ENCODE results near the gene GNAS-AS1.

- TF ChIP-seq, protein P1, sequence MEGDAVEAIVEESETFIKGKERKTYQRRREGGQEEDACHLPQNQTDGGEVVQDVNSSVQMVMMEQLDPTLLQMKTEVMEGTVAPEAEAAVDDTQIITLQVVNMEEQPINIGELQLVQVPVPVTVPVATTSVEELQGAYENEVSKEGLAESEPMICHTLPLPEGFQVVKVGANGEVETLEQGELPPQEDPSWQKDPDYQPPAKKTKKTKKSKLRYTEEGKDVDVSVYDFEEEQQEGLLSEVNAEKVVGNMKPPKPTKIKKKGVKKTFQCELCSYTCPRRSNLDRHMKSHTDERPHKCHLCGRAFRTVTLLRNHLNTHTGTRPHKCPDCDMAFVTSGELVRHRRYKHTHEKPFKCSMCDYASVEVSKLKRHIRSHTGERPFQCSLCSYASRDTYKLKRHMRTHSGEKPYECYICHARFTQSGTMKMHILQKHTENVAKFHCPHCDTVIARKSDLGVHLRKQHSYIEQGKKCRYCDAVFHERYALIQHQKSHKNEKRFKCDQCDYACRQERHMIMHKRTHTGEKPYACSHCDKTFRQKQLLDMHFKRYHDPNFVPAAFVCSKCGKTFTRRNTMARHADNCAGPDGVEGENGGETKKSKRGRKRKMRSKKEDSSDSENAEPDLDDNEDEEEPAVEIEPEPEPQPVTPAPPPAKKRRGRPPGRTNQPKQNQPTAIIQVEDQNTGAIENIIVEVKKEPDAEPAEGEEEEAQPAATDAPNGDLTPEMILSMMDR (conservative IDR thresholded peaks at IDR 0.05; ENCODE audit: low read depth in 2 of 2): no peak
- no peak for TF ChIP-seq CREB1 (CRISPR knock-in tag; IDR thresholded peaks at IDR 0.05; ENCODE audit: low read depth)
- TF ChIP-seq ZNF114 (CRISPR knock-in tag; IDR thresholded peaks at IDR 0.05): no peak
- no peak for TF ChIP-seq EZH2phosphoT487 (IDR thresholded peaks at IDR 0.05; ENCODE audit: unreplicated experiment)
- TF ChIP-seq, protein P2, sequence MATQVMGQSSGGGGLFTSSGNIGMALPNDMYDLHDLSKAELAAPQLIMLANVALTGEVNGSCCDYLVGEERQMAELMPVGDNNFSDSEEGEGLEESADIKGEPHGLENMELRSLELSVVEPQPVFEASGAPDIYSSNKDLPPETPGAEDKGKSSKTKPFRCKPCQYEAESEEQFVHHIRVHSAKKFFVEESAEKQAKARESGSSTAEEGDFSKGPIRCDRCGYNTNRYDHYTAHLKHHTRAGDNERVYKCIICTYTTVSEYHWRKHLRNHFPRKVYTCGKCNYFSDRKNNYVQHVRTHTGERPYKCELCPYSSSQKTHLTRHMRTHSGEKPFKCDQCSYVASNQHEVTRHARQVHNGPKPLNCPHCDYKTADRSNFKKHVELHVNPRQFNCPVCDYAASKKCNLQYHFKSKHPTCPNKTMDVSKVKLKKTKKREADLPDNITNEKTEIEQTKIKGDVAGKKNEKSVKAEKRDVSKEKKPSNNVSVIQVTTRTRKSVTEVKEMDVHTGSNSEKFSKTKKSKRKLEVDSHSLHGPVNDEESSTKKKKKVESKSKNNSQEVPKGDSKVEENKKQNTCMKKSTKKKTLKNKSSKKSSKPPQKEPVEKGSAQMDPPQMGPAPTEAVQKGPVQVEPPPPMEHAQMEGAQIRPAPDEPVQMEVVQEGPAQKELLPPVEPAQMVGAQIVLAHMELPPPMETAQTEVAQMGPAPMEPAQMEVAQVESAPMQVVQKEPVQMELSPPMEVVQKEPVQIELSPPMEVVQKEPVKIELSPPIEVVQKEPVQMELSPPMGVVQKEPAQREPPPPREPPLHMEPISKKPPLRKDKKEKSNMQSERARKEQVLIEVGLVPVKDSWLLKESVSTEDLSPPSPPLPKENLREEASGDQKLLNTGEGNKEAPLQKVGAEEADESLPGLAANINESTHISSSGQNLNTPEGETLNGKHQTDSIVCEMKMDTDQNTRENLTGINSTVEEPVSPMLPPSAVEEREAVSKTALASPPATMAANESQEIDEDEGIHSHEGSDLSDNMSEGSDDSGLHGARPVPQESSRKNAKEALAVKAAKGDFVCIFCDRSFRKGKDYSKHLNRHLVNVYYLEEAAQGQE (IDR thresholded peaks at IDR 0.05; ENCODE audit: unreplicated experiment): no peak
- no peak for TF ChIP-seq EZH2 (IDR thresholded peaks at IDR 0.05; ENCODE audit: low read depth, unreplicated experiment)
- no peak for TF ChIP-seq POLR2AphosphoS5 (IDR thresholded peaks at IDR 0.05; ENCODE audit: low read depth)
- TF ChIP-seq JUNB (IDR thresholded peaks at IDR 0.05; ENCODE audit: unreplicated experiment): no peak
- no peak for TF ChIP-seq STAT1 (IDR thresholded peaks at IDR 0.05; ENCODE audit: unreplicated experiment)
- TF ChIP-seq, protein P3, sequence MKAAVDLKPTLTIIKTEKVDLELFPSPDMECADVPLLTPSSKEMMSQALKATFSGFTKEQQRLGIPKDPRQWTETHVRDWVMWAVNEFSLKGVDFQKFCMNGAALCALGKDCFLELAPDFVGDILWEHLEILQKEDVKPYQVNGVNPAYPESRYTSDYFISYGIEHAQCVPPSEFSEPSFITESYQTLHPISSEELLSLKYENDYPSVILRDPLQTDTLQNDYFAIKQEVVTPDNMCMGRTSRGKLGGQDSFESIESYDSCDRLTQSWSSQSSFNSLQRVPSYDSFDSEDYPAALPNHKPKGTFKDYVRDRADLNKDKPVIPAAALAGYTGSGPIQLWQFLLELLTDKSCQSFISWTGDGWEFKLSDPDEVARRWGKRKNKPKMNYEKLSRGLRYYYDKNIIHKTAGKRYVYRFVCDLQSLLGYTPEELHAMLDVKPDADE (IDR thresholded peaks at IDR 0.05): no peak
Observed at GRCh38 chr20:58832457-58832856, 18.2 kb downstream of the GNAS-AS1 start.
